SK-N-SH (cell line): ENCODE data around the gene TOM1L2. TPM values are rescaled to one million over a fixed set of nuclear protein-coding genes. Genes with fewer than 3 reads are reported as not detected.

Source experiments
- CTCF ChIA-PET: fragments of 300-600, 350-600 bp; formaldehyde crosslinking; extraction: SDS; loops from one replicate; lab custom pipeline; 2021; lab: Yijun Ruan, JAX
- POLR2A ChIA-PET: fragments of 350-600 bp; sonication (Branson Sonifier 250); formaldehyde crosslinking; extraction: SDS; loops from one replicate; lab custom pipeline; 2020; ENCODE audit warnings: antibody characterized with exemption, inconsistent platforms; lab: Yijun Ruan, JAX
- DNase-seq: peaks from one replicate; pipeline ENCODE4 v3.0.0; 2012
- H2AFZ ChIP-seq: fragments of 200-600 bp; sonication (generic); 2 replicates; pipeline ENCODE4 v1.8.1; 2016; ENCODE audit warnings: antibody characterized with exemption, mild to moderate bottlenecking, low read depth
- H3F3A ChIP-seq: fragments of 200-600 bp; sonication (generic); replicated peaks from 2 replicates; pipeline ENCODE3; 2016; ENCODE audit warnings: antibody characterized with exemption, mild to moderate bottlenecking; ENCODE audit not compliant: insufficient read depth
- H3K27ac ChIP-seq, 2 experiments: fragments of 200-500 bp in 1 of 2; fragments of 200-600 bp in 1 of 2; sonication (Bioruptor generic) in 1 of 2; sonication (generic), shearing (Covaris generic) in 1 of 2; 2 replicates each; pipeline versions ENCODE4 v1.5.1 to v1.6.1; 2014 to 2016; ENCODE audit warnings: low read depth in 2 of 2, inconsistent platforms in 1 of 2, low read length in 1 of 2, mild to moderate bottlenecking in 1 of 2, mixed read lengths in 1 of 2
- H3K27me3 ChIP-seq: fragments of 200-600 bp; sonication (generic), shearing (Covaris generic); 2 replicates; pipeline ENCODE4 v1.6.1; 2016; ENCODE audit warnings: mixed run types; ENCODE audit not compliant: insufficient read depth
- H3K36me3 ChIP-seq, 2 experiments: fragments of 200-500 bp in 1 of 2; fragments of 200-600 bp in 1 of 2; sonication (Bioruptor generic) in 1 of 2; sonication (generic) in 1 of 2; replicated peaks in 1 of 2; 2 replicates each; pipeline versions ENCODE3 to v1.5.1; 2014 to 2016; ENCODE audit warnings: low read length in 1 of 2, mild to moderate bottlenecking in 1 of 2; ENCODE audit not compliant: insufficient read depth in 2 of 2, control insufficient read depth in 1 of 2
- H3K4me1 ChIP-seq, 2 experiments: fragments of 200-500 bp in 1 of 2; fragments of 200-600 bp in 1 of 2; sonication (Bioruptor generic) in 1 of 2; sonication (generic), shearing (Covaris generic) in 1 of 2; 2 replicates each; pipeline versions ENCODE4 v1.5.1 to v1.6.1; 2014 to 2016; ENCODE audit warnings: low read depth in 1 of 2, low read length in 1 of 2, mixed run types in 1 of 2; ENCODE audit not compliant: insufficient read depth in 2 of 2, control insufficient read depth in 1 of 2
- H3K4me2 ChIP-seq: fragments of 200-600 bp; sonication (generic), shearing (Covaris generic); 2 replicates; pipeline ENCODE4 v1.6.1; 2017; ENCODE audit warnings: mixed run types
- H3K4me3 ChIP-seq, 2 experiments: fragments of 200-500 bp in 1 of 2; fragments of 200-600 bp in 1 of 2; sonication (Bioruptor generic) in 1 of 2; sonication (generic), shearing (Covaris generic) in 1 of 2; 2 replicates each; pipeline versions ENCODE4 v1.5.1 to v1.8.1; 2014 to 2016; ENCODE audit warnings: low read depth in 2 of 2, inconsistent platforms in 1 of 2, low read length in 1 of 2, mild to moderate bottlenecking in 1 of 2, mixed read lengths in 1 of 2, moderate library complexity in 1 of 2
- H3K79me2 ChIP-seq: fragments of 200-600 bp; sonication (generic); 2 replicates; pipeline ENCODE4 v1.8.1; 2017; ENCODE audit warnings: mild to moderate bottlenecking; ENCODE audit not compliant: insufficient read depth
- H3K9ac ChIP-seq: fragments of 200-600 bp; sonication (generic); 2 replicates; pipeline ENCODE4 v1.6.1; 2017; ENCODE audit warnings: mixed run types
- H3K9me2 ChIP-seq: fragments of 200-600 bp; sonication (generic); 2 replicates; pipeline ENCODE4 v1.6.1; 2017; ENCODE audit warnings: mixed run types
- H3K9me3 ChIP-seq: fragments of 200-600 bp; sonication (generic); 2 replicates; pipeline ENCODE4 v1.6.1; 2017; ENCODE audit warnings: mixed run types, mild to moderate bottlenecking, moderate library complexity
- H4K20me1 ChIP-seq: fragments of 200-600 bp; sonication (generic); 2 replicates; pipeline ENCODE4 v1.6.1; 2017; ENCODE audit warnings: mild to moderate bottlenecking, mixed run types; ENCODE audit not compliant: insufficient read depth
- CHD2 ChIP-seq: fragments of 150-350 bp; IDR thresholded peaks from 2 replicates; pipeline ENCODE4 v1.6.1; 2018; ENCODE audit warnings: low read length; ENCODE audit not compliant: partially characterized antibody
- FOXM1 ChIP-seq: IDR thresholded peaks from 2 replicates; pipeline ENCODE4 v1.4.0; 2012; ENCODE audit warnings: low read depth, mild to moderate bottlenecking
- GATA2 ChIP-seq: sonication (generic); formaldehyde crosslinking; IDR thresholded peaks from 2 replicates; pipeline ENCODE4 v1.5.0; 2020; ENCODE audit warnings: mild to moderate bottlenecking, missing genetic modification reagents
- IRF3 ChIP-seq: fragments of 150-350 bp; IDR thresholded peaks from 2 replicates; pipeline ENCODE4 v1.6.1; 2016; ENCODE audit warnings: mild to moderate bottlenecking, low read depth, low read length
- JUND ChIP-seq: IDR thresholded peaks from 2 replicates; pipeline ENCODE4 v1.4.0; 2012
- MAX ChIP-seq: IDR thresholded peaks from 2 replicates; pipeline ENCODE4 v1.4.0; 2012; ENCODE audit warnings: low read depth
- MEF2A ChIP-seq: IDR thresholded peaks from 2 replicates; pipeline ENCODE4 v1.4.0; 2012; ENCODE audit warnings: low read depth, borderline replicate concordance
- MXI1 ChIP-seq: IDR thresholded peaks from 2 replicates; pipeline ENCODE4 v1.6.1; 2012; ENCODE audit warnings: mild to moderate bottlenecking, low read depth, low read length, improper control_type of control experiment
- NRF1 ChIP-seq: IDR thresholded peaks from 2 replicates; pipeline ENCODE4 v1.6.1; 2012; ENCODE audit warnings: low read depth, mild to moderate bottlenecking, low read length
- PBX3 ChIP-seq: IDR thresholded peaks from 2 replicates; pipeline ENCODE4; 2012
- RAD21 ChIP-seq: IDR thresholded peaks from 2 replicates; pipeline ENCODE4 v1.6.1; 2012; ENCODE audit warnings: mild to moderate bottlenecking, low read length
- RFX5 ChIP-seq: IDR thresholded peaks from 2 replicates; pipeline ENCODE4 v1.6.1; 2012; ENCODE audit warnings: mild to moderate bottlenecking, improper control_type of control experiment, low read length
- RXRA ChIP-seq: IDR thresholded peaks from 2 replicates; pipeline ENCODE4 v1.4.0; 2012; ENCODE audit warnings: low read depth, mild to moderate bottlenecking, borderline replicate concordance
- SIN3A ChIP-seq: IDR thresholded peaks from 2 replicates; pipeline ENCODE4 v1.6.1; 2012; ENCODE audit warnings: low read depth, mild to moderate bottlenecking, low read length, moderate library complexity, borderline replicate concordance
- SMC3 ChIP-seq: IDR thresholded peaks from 2 replicates; pipeline ENCODE4 v1.6.1; 2012; ENCODE audit warnings: low read depth, low read length, improper control_type of control experiment
- TAF1 ChIP-seq: IDR thresholded peaks from 2 replicates; pipeline ENCODE4 v1.6.1; 2012; ENCODE audit warnings: low read depth, mild to moderate bottlenecking, low read length, moderate library complexity, borderline replicate concordance
- TCF12 ChIP-seq: IDR thresholded peaks from 2 replicates; pipeline ENCODE4 v1.4.0; 2012
- TEAD4 ChIP-seq: IDR thresholded peaks from 2 replicates; pipeline ENCODE4 v1.4.0; 2012; ENCODE audit warnings: mild to moderate bottlenecking, borderline replicate concordance; ENCODE audit not compliant: insufficient read depth
- USF1 ChIP-seq: IDR thresholded peaks from 2 replicates; pipeline ENCODE4 v1.4.0; 2012; ENCODE audit warnings: low read depth, borderline replicate concordance
- USF2 ChIP-seq: fragments of 150-350 bp; IDR thresholded peaks from 2 replicates; pipeline ENCODE4 v1.6.1; 2017; ENCODE audit warnings: antibody characterized with exemption, low read length, low read depth, borderline replicate concordance
- YY1 ChIP-seq: IDR thresholded peaks from 2 replicates; pipeline ENCODE4 v1.4.0; 2012; ENCODE audit warnings: low read depth, mild to moderate bottlenecking
- WGBS: methylation state at CpG from one replicate; pipeline ENCODE4 v1.1.6; 2017; ENCODE audit warnings: low lambda C conversion rate; 5-methylcytosine and 5-hydroxymethylcytosine counted together
- polyA plus RNA-seq, 3 experiments: library from polyadenylated mRNA; depleted of rRNA; stranded (reverse); fragments of >200 nt; gene quantifications; 2 replicates each; pipeline ENCODE4 v1.2.3, GENCODE V29; 2012
- TF ChIP-seq, protein P1 (sequence below): IDR thresholded peaks from 2 replicates; pipeline ENCODE4 v1.4.0; 2012; ENCODE audit warnings: low read depth, borderline replicate concordance

The TOM1L2 gene
- polyA plus RNA-seq, 1 of the 3 experiments (the other 2 are of a cell fraction), result 85.4 TPM

DNA sequence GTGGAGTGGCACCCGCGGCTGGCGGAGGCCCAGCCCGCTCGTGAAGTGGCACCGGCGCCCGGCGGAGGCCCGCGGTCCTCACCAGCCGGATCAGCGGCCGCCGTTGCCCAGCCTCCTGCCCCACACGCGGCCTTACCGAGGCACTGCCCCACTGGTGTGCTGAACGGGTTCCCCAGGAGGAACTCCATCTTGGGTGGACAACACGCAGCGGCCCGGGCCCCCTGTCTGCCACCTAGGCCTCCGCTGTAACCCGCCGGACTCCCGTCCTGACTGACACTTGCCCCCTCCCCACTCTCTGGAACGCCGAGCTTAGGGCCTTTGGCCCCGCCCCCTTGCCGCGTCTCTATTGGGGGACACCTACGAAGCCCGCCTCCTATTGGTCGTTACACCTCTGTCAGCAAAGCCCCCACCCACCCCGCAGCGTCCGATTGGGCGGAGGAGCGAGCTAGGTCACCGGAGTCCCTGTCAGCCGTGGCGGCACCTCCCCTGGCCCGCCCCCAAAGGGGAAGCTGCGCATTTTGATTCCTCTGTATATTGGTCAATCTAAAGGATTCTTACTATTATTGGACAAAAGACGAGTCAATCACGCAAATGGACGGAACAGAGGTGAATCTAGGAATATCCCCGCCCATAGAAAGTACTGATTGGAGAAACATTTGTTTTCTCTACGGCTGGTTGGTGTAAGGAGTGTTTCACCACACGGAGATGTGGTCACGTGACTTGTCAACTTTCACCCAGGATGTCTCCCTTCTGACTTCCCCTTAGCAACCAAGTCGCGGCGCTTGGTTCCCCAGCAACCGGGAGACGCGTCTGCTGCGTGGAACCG lies at the start of gene TOM1L2, which contains the start of gene DRC3 (continued):
- TF ChIP-seq USF2 (peak; percentile 89), MXI1 (peak; percentile 98), FOXM1 (no peak), CHD2 (peak; percentile 97), USF1 (peak; percentile 94), RFX5 (peak; percentile 88), TAF1 (peak; percentile 61), NRF1 (peak; percentile 28; the same call in 1 of the 2 replicates), YY1 (no peak), RXRA (no peak), TEAD4 (no peak), RAD21 (no peak)

- Histone ChIP-seq H3K79me2 (no peaks in the 10 kb centered on the region), H3K36me3 (peaks cover 0 to 10% of the 10 kb centered on the region in 2 experiments), H2AFZ (no peak overlapping the region), H3K9me2 (no peaks in the 10 kb centered on the region), H3K27ac (no peak overlapping the region), H3F3A (peaks cover under 1% of the 10 kb centered on the region), H3K4me3 (no peak overlapping the region), H3K9me3 (no peaks in the 10 kb centered on the region), H3K4me1 (peaks cover 9 to 50% of the 10 kb centered on the region in 2 experiments; a peak in 2 of 4 replicates), H3K4me2 (no peak overlapping the region), H3K27me3 (no peaks in the 10 kb centered on the region), H3K9ac (no peak overlapping the region), H4K20me1 (no peaks in the 10 kb centered on the region)
- DNase-seq, result no peak
- ChIA-PET POLR2A (no interaction called here), CTCF (interaction anchor here (1.2 kb wide), 1 partner anchor 17 kb away, joined by 3 read pairs; no protein-coding TSS in a partner anchor)
- 96% methylated on average over 5 of the region's 5 CpGs for WGBS
- TF ChIP-seq, protein P1, sequence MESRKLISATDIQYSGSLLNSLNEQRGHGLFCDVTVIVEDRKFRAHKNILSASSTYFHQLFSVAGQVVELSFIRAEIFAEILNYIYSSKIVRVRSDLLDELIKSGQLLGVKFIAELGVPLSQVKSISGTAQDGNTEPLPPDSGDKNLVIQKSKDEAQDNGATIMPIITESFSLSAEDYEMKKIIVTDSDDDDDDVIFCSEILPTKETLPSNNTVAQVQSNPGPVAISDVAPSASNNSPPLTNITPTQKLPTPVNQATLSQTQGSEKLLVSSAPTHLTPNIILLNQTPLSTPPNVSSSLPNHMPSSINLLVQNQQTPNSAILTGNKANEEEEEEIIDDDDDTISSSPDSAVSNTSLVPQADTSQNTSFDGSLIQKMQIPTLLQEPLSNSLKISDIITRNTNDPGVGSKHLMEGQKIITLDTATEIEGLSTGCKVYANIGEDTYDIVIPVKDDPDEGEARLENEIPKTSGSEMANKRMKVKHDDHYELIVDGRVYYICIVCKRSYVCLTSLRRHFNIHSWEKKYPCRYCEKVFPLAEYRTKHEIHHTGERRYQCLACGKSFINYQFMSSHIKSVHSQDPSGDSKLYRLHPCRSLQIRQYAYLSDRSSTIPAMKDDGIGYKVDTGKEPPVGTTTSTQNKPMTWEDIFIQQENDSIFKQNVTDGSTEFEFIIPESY, result no peak
- no peak for TF ChIP-seq TCF12
- TF ChIP-seq PBX3, result no peak
- no peak for TF ChIP-seq JUND
- no peak for TF ChIP-seq MAX
- no peak for TF ChIP-seq IRF3
- no peak for TF ChIP-seq SIN3A
- TF ChIP-seq SMC3, result no peak
- TF ChIP-seq GATA2 (CRISPR knock-in tag), result no peak
- TF ChIP-seq TEAD4, result no peak
- TF ChIP-seq MEF2A, result no peak
These were observed 49.2 kb upstream of the TOM1L2 start for GRCh38 chr17:18021372-18021771.
